Body of pancreas (tissue), 4 donors: ENCODE measurements around the gene COTL1. TPM values are rescaled to one million over a fixed set of nuclear protein-coding genes. Genes with fewer than 3 reads are reported as not detected.

Experiments
- ATAC-seq: fragments of 150-250 bp; one replicate; pipeline ENCODE4 v1.9.1; 2016
- DNase-seq, 4 donors: peaks; one replicate each; pipeline ENCODE4 v3.0.0-alpha.2; 2019
- H3K27ac ChIP-seq, 4 donors: fragments of 200-600 bp; sonication (generic); 1 replicate in 3 of 4; 2 replicates in 1 of 4; pipeline versions ENCODE4 v1.5.1 to v1.6.1; 2016 to 2019; ENCODE audit warnings: mild to moderate bottlenecking in 1 of 4, mixed read lengths in 1 of 4, moderate library complexity in 1 of 4
- H3K27me3 ChIP-seq, 2 donors: fragments of 200-600 bp; sonication (generic); one replicate each; pipeline ENCODE4 v1.6.0; 2016; ENCODE audit warnings: mild to moderate bottlenecking in 1 of 2
- H3K36me3 ChIP-seq, 2 donors: fragments of 200-600 bp; sonication (generic); replicated peaks in 1 of 2; 2 replicates each; pipeline ENCODE4 v1.5.1; 2016; ENCODE audit warnings: low read depth in 2 of 2; ENCODE audit not compliant: insufficient read depth in 1 of 2
- H3K4me1 ChIP-seq: fragments of 200-600 bp; sonication (generic); one replicate; pipeline ENCODE4 v1.6.0; 2016
- H3K4me3 ChIP-seq, 2 donors: fragments of 200-600 bp; sonication (generic); 1 replicate in 1 of 2; 2 replicates in 1 of 2; pipeline ENCODE4 v1.5.1; 2016 to 2019
- H3K9me3 ChIP-seq, 3 donors: fragments of 200-600 bp; sonication (generic); 1 replicate in 2 of 3; 2 replicates in 1 of 3; pipeline ENCODE4 v1.5.1; 2016
- POLR2A ChIP-seq, 3 donors: fragments of 450-650 bp; IDR thresholded peaks; one replicate each; pipeline ENCODE4 v1.6.1; 2016; ENCODE audit warnings: antibody characterized with exemption in 3 of 3, mild to moderate bottlenecking in 2 of 3
- WGBS, 2 donors: methylation state at CpG; one replicate each; pipeline ENCODE4 v1.1.5; 2017; 5-methylcytosine and 5-hydroxymethylcytosine counted together
- intact Hi-C: fragments of 100-400 bp; cut with DNase I; formaldehyde crosslinking; loops from one replicate; pipeline ENCODE4 v1.15.1; 2023
- total RNA-seq, 2 donors: library from RNA; depleted of rRNA; stranded (reverse); fragments of >200 nt; gene quantifications; one replicate each; pipeline ENCODE4 v1.1.0, GENCODE V29; 2016
- TF ChIP-seq, protein P1 (sequence below), 7 experiments: fragments of 450-650 bp in 4 of 7; fragments of 200-600 bp in 3 of 7; sonication (generic) in 3 of 7; IDR thresholded peaks; one replicate each; pipeline ENCODE4 v1.5.1; 2016 to 2019; ENCODE audit warnings: antibody characterized with exemption in 7 of 7

The COTL1 gene
- total RNA-seq, 2 donors from 2014 or later, result 19.7 to 20.4 TPM

DNA sequence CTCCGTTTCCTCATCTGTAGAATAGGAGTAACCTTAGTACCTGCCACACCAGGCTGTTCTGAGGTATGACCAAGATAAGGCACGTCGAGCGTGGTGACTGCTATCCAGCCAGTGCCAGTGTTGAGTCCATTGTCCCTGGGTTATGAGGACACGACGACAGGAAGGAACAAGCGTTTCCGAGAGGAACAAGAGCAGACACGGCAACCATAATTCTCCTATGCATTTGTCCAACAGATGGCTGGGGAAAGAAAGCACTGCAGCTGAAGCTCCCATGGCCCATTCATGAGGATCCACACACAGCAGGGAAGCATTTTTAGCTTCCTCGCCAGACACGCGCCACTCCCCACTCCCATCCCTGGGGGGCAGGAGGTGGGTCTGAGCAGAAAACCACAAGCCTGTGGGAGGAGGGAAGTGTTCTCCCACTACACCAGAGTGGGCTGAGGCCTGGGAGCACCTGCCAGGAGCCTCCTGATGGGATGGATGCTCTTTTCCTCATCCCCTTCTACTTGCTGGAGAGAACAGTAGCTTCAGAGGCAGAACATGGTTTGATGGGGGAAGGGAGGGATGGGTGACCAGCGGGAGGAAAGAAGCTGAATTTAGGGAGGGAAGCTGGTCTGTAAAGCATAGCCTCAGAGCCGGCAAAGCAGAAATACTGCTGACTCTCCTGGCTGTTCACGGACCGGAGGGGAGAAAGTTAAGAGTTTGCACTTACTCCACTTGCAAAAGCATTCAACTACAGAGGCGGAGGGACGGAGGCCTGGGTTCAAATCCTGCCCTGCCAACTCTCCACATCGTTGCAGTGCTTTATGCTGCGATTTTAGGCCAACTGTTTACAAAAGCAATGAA, 2.7 kb downstream of the COTL1 start:
- no peaks in the 10 kb centered on the region for H3K36me3 ChIP-seq
- ATAC-seq, result no peak
- no peaks in the 10 kb centered on the region for H3K27me3 ChIP-seq
- no peaks in the 10 kb centered on the region for H3K9me3 ChIP-seq
- no peak overlapping the region for H3K4me3 ChIP-seq
- no peak for DNase-seq
- TF ChIP-seq, protein P1, sequence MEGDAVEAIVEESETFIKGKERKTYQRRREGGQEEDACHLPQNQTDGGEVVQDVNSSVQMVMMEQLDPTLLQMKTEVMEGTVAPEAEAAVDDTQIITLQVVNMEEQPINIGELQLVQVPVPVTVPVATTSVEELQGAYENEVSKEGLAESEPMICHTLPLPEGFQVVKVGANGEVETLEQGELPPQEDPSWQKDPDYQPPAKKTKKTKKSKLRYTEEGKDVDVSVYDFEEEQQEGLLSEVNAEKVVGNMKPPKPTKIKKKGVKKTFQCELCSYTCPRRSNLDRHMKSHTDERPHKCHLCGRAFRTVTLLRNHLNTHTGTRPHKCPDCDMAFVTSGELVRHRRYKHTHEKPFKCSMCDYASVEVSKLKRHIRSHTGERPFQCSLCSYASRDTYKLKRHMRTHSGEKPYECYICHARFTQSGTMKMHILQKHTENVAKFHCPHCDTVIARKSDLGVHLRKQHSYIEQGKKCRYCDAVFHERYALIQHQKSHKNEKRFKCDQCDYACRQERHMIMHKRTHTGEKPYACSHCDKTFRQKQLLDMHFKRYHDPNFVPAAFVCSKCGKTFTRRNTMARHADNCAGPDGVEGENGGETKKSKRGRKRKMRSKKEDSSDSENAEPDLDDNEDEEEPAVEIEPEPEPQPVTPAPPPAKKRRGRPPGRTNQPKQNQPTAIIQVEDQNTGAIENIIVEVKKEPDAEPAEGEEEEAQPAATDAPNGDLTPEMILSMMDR (IDR thresholded peaks at IDR 0.05), result no peak
- intact Hi-C loops, result no loop called here
- H3K27ac ChIP-seq, result no peak overlapping the region
- WGBS, 2 donors, result 73 to 89% methylated on average over 18 to 20 of the region's 20 CpGs
- H3K4me1 ChIP-seq, result peaks cover 14% of the 10 kb centered on the region

DNA sequence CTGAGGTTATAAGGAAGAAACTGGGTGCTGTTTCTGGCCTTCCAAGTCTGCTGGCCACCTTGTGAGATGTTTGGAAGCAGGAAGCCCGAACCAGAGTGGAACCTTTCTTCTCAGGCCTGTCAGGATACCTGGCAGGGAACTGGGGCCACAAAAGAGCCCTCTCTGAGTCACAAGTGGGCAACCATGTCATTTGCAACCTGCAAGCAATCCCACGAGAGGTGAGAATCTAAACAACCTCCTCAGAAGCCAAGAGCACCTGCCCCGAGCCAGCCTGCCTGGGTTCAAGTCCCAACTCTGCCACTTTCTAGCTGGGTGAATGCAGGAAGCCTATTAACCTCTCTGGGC, 3.3 kb downstream of the COTL1 start:
- 75 to 100% methylated on average over 2 to 3 of the region's 3 CpGs for WGBS, 2 donors
- H3K36me3 ChIP-seq, result no peaks in the 10 kb centered on the region
- TF ChIP-seq, protein P1 (IDR thresholded peaks at IDR 0.05), result no peak
- TF ChIP-seq POLR2A (IDR thresholded peaks at IDR 0.05), result no peak
- H3K27ac ChIP-seq, result no peak overlapping the region
- ATAC-seq (no peak), DNase-seq (no peak)
- intact Hi-C loops, result no loop called here
- no peak overlapping the region for H3K4me3 ChIP-seq
- H3K27me3 ChIP-seq, result no peaks in the 10 kb centered on the region
- H3K9me3 ChIP-seq, result no peaks in the 10 kb centered on the region
- H3K4me1 ChIP-seq, result peaks cover 14% of the 10 kb centered on the region

DNA sequence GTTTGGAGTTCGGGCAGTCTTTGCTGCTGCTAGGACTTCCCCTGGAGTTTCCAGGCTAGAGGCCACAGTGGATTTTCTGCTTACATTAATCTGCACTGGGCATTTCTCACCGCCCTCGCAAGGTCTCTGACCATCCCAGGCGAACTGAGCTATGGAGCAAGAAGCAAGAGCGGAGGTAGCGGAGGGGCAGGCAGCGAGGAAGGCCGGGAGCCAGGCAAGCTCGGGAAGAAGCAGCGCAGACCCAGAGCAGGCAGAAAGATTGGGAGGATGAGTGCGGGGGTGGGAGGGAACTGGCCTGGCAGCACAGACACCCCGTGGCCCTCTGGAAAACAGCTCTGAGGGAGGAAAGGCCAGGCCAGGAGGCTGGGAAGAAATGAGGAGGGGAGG, 3.8 kb downstream of the COTL1 start:
- H3K9me3 ChIP-seq, result no peaks in the 10 kb centered on the region
- H3K27ac ChIP-seq, result no peak overlapping the region
- TF ChIP-seq POLR2A (IDR thresholded peaks at IDR 0.05), result no peak
- TF ChIP-seq, protein P1 (IDR thresholded peaks at IDR 0.05), result no peak
- ATAC-seq (no peak), DNase-seq (no peak)
- peaks cover 14% of the 10 kb centered on the region for H3K4me1 ChIP-seq
- no peak overlapping the region for H3K4me3 ChIP-seq
- intact Hi-C loops, result no loop called here
- H3K36me3 ChIP-seq, result no peaks in the 10 kb centered on the region
- no peaks in the 10 kb centered on the region for H3K27me3 ChIP-seq
- WGBS, 2 donors, result 84 to 88% methylated on average over 12 of the region's 12 CpGs

DNA sequence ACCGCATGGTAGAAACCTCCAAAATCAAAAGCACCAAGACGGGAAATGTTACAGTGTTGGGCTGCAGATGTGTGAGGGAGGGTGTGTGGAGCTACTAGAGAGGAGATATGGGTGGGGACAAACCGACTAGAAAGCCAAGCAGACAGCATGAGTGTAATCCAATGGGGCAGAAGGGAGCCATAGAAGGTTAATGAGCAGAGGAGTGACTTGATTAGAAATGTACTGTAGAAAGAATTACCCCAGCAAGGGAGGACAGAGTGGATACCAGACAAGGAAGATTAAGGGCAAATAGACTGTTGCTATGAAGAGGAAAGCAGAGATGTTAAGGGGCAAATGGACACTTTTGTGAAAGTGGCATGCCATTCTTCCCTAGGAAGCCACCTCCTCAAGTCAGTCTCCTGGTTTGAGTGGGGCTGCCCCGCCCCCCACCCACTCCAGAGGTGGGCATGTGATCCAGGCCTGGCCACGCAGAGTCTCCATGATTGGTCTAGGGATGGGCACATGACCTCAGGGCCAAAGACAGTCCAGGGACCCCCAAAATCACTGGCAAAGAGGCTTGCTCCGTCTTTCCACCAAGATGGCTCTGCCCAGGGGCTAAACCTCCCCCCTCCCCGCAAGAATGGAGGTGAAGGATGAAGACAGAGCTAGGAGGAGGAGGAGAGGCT, 4.3 kb downstream of the COTL1 start:
- ATAC-seq (no peak), DNase-seq (no peak)
- intact Hi-C loops, result no loop called here
- Histone ChIP-seq H3K4me3 (no peak overlapping the region), H3K4me1 (peaks cover 12% of the 10 kb centered on the region), H3K36me3 (no peaks in the 10 kb centered on the region), H3K27ac (no peak overlapping the region), H3K9me3 (no peaks in the 10 kb centered on the region), H3K27me3 (no peaks in the 10 kb centered on the region)
- TF ChIP-seq, protein P1 (IDR thresholded peaks at IDR 0.05), result no peak
- TF ChIP-seq POLR2A (IDR thresholded peaks at IDR 0.05), result no peak
- WGBS, 2 donors, result 78 to 80% methylated on average over 5 to 7 of the region's 7 CpGs
